ENCODE data around the gene TMOD4.

The TMOD4 gene

DNA sequence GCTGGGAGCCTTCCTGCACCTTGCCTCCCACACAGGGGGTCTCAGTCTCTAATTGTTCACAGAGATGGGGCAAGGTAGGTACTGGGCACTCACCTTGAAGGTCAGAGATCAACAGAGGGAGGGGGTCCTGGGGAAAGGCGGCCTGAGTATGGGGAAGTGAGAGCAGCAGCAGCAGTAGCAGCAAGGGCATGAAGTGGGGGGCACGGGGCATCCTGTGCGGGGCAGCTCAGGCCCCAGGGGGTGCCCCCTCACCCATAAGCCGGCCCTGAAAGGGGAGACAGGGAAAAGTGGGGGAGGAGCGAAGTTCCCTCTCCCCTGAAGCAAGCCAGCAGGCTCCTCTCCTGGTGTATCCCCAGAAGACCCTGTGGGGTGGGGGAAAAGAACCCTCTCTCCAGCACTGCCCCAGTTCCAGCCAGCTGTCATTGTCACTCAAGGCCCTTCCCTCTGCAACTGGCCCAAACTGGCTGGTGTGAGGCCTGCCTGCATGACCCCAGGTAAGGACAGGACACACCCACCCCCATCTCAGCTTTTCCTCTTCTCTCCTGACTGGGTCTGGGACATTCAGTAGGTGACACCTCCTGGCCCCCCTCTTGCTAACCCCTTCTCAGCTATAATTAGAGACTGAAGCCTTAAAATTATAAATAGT is 33.2 kb downstream of the TMOD4 start:
- DNase-seq: no peak

DNA sequence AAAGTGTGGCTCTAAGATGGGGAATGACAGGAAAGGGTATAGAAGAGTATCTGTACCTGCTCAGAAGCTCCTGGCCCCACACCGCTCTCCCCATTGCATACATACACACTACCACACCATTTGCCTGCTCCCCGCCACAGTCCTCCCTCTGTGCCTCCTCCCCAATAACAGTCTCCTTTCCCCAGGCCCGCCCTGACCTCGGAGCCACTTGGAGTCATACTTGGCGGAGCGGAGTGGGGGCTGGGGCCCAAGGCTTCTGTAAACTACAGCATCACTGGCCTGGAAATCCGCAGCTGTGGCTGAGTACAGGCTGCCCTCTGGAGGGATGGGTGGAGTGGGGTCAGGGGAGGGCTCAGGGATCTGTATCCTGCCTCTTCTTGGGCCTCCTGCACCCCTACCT is 38.0 kb downstream of the TMOD4 start:
- DNase-seq: no peak

DNA sequence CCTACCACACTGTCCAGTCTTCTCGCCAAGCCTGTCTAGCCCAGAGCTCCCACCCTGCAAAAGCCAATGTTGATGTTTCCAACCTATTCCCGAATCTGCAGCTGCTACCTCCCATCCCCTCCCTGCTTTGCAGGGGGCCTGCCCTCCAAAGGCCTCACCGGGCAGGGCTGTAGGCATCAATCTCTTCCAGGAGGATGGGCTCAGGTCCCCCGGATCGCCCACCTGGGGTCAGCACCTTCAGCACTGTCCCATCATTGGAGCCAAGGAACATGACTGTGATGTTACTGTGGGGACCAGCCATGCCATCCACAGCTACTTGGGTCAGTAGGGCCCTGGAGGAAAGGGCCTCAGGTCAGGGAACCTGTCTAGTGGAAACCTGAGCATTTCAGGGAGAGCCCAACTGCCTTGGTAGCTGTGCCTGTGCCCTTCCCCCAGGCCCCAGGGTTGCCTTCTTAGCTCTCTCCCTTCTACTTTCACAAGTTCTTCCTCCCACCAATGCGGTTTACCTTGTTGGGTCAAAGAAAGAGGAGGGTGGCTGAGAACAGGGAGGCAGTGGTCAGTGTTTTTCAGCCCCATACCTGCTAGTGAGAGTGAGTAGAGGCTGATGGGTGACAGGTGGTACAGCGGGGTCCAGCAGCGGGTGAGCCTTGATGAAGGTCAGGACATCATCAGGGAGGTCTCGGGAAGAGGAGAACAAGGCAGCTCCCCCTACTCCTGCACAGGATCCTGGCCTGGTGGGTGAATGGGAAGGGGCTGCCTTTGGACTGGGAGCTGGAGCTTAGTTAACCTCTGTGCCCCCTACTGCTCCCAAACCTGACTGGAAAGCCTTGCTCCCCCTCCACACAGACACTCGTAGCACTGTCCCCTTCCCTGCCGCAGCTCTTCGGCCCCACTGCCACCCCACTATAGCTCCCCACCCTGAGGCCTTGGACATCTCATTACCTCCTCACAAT is 40.1 kb downstream of the TMOD4 start:
- DNase-seq: no peak

DNA sequence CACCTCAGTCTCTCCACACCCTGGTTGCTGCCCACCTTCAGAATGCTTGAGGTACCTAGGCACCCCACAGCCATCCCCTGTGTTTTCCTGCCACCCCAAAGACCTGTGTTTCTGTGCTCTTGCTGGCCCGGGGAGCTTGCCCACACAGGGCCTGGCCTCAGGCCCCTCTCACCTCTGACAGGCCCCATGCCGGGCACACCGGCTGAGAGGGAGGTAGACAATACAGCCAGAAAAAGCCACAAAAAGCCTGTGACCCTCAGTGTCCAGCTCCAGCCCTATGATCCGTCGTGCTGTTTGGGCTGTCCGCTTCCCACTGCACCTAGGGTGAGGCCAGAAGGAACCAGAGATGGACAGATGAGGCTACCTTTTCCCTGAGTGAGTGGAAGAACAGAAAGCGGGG is 40.8 kb downstream of the TMOD4 start:
- no peak for DNase-seq

DNA sequence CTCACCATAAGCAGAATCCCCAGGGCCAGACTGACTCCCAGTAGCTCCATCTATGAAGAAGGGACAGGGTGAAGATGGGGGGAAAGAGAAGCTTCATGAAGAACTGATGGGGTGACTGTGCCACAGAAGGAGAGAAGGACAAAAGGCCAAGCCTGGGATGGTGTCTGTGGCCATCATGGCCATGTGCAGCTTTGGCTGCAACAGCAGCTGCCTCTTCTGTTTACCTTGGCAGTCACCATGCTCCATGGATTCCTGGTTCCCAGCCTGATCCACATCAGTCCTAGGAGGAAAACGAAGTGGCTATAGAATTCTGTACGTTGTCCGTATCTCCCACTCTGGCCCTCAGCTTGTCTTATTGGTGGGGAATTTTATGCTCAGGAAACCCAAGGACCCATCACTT is 41.4 kb downstream of the TMOD4 start:
- no peak for DNase-seq

DNA sequence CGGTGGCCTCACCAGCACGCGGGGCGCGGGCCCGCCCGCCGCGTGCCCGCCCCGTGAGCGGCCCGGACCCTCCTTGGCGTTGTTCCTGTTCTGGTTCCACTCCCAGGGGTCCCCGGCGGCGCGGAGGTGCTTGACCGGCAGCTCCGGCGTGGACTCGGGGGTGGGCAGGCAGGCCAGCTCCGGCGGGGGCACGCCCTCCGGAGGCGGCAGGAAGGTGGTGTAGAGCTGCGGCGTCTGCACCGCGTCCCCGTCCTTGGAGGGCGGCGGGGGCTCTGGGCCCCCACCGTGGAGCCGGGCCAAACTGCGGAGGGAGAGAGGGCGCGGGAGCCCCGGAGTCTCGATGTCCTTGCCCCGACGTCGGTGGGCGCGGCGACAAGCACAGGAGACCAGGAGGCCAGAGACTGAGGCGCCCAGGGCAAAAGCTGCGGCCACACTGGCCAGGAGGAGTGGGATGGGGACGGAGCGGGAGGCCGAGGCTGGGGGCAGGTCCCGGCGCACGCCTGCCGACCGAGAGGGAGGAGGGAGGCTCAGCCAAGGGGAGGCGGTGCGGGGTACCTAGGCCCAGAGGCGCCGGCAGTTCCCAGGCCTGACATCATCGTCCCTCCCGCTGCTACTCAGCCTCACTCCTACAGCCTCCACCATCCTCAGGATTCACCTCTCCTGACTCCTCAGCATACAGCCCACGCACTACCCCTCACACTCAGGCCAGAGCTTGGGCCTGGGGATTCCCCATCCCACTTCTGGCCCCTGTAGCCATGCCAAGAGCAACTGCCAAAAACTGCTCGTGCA is 42.6 kb downstream of the TMOD4 start:
- no peak for DNase-seq

DNA sequence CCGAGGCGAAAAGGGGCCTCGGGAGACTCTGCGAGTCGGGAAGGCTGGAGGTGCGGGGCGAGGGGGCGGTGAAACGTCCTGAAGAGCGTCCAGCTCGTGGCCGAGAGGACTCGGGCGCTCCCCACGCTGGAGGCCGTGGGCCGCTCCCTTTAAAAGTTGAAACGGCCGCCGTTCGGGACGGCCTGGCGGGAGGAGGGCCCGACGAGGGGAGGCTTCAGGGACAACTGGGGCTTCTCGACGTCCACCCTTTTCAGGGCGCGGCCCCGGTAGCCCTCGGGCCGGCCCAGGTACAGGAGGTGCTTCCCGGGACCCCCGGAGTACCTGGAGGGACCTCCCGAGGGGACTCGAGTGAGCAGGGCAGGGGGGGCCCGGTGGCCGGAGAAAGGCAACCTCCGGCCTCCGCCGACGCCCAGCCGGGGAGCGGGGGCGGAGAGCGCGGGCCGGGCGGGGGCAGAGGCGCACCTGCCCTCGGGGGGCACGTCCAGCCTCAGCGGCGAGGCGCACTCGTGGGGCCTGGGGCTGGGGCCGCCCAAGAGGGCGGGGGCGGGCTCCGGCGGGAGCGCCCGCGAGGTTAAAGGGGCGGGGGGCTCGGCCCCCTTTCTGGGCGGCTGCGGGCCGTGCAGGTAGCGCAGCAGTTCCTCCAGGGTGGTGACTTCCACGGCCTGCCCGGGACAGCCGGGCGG is 43.3 kb downstream of the TMOD4 start:
- no peak for DNase-seq

DNA sequence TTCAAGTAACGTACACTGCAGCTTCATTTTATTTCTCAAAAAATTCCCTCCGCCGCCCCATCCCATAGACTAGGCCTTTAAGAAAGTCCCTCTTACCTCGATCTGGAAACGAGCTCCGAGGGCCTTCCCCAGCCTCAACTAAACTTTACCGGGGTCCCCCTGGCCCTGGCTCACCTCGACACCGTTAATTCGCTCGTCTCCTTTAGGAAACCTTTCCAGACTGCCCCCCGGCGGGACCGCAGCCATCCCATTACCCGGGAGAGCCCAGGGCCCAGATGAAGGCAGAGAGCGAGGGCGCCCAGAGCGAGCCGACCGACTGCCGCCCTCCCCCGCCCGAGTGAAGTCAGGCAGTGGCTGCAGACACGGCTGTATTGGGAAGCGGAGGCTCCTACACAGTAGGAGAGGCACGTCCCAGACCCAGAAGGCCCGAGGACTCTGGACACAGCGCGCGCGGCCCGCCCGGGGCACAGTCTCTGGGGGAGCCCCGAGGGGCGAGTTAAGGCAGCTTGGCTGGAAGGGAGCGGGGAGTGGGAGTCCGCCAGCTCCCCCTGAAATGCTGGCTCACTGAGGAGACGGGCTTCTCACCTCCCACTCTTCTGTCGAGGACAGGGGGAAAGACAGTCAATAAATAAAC is 44.0 kb downstream of the TMOD4 start:
- DNase-seq: no peak

DNA sequence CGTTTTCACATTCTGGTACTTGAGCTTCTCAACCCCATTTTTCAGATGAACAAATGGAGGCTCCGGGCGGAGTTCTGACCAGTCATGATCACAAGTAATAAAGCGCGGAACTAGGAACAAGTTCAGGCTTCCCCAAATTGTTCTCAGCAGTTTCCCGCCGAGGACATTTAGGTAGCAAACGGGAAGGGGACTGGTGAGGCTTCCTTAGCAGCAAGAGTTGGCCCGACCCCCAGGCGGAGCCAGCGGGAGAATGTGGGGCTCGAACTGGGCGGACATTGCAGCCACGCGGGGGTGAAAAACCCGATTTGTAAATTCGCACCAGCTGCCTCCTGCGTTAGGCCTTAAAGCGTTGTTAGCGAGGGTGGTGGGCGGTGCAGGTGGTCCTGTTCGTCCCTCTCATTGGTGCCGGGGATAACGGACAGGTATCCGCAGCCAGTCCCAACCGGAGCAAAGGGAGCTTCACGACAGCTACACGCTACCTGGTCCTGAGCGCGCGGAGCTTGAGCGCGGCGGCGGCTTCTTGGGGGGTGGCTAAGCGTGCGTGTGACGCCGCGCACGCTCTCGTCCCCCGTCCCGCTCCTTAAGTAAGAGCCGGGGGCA is 44.7 kb downstream of the TMOD4 start:
- no peak for DNase-seq

DNA sequence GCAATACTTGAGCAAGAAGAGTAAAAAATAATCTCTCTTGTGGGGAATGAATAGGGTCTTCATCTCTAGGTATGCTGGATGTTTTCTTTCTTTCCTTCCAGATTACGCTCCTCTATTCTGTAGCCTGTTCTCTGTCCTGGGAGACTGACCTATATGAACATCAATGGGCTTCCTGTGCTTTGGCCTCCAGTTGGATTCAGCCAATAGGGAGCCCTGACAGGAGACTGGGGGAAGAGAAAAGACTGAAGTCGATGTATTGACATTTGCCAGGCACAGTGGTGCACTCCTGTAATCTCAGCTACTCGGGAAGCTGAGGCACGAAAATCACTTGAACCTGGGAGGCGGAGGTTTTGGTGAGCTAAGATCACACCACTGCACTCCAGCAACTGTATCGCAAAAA is 47.0 kb downstream of the TMOD4 start:
- DNase-seq: no peak

DNA sequence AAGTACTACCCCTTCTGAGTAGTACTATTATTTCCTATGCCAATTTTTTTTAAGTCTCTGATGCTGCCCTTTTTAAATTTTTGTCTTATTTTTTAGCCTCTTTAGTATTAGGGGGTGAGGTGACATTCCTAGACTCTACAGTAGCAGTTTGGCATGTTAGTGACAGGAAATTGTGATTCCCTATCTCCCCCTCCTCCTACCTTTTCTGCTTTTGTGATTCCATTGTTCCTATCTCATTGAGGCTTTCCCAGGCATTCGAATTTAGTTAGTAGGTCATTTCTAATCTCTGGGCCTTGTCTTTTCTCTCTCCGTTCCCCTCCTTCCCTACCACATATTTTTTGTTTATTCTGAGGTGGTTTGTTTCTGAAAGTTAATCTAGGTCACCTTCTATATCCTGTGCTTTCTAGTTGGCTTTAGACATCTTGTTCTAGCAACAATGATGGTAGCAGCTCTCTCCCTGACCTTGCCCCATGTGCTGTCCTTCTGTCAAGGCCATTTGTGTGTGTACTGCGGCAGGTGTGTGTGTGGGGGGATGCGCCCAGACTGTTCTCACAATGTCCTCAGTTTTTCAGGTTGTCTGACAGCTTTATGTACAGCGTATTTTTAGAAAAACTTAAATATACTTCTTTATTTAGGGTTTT is 50.9 kb downstream of the TMOD4 start:
- DNase-seq: no peak
